Measurements from ENCODE around the gene KCNC1. TPM values are rescaled to one million over a fixed set of nuclear protein-coding genes. Genes with fewer than 3 reads are reported as not detected.

The KCNC1 gene
- total and polyA plus RNA-seq, 2 of the 4 experiments (the other 2 are of a cell fraction), result 0.03 TPM; not detected in 1

- Histone ChIP-seq H3K27me3 (ENCODE audit: control insufficient read depth, insufficient read depth, low read length) (peaks cover 38% of the 10 kb centered on the region), H2AFZ (replicated peaks; ENCODE audit: low read length, poor library complexity) (no peak overlapping the region), H3K9ac (ENCODE audit: low read depth, low read length) (no peak overlapping the region), H2BK120ac (ENCODE audit: low read depth, low read length) (no peak overlapping the region), H2AK9ac (replicated peaks; ENCODE audit: low read depth, low read length, poor library complexity) (no peak overlapping the region), H2BK5ac (ENCODE audit: low read depth, low read length, poor library complexity, severe bottlenecking) (no peak overlapping the region), H3K4me2 (ENCODE audit: low read depth, low read length) (no peak overlapping the region), H3K56ac (ENCODE audit: extremely low read depth, insufficient read depth, low read length) (no peak overlapping the region), H3K27ac (ENCODE audit: insufficient read depth, low read length) (no peak overlapping the region), H3K36me3 (ENCODE audit: control insufficient read depth, insufficient read depth, low read length) (no peaks in the 10 kb centered on the region), H4K91ac (ENCODE audit: insufficient read depth, low read depth, low read length) (no peak overlapping the region), H4K20me1 (ENCODE audit: insufficient read depth, low read length) (no peaks in the 10 kb centered on the region), H2AK5ac (ENCODE audit: low read depth, low read length) (no peak overlapping the region), H4K8ac (ENCODE audit: low read depth in 2 of 2, low read length in 2 of 2) (no peak overlapping the region), H3K9me1 (ENCODE audit: insufficient read depth, low read length) (no peaks in the 10 kb centered on the region; the same call in 1 of the 2 replicates), H3K4me1 (ENCODE audit: control insufficient read depth, insufficient read depth, low read length) (no peaks in the 10 kb centered on the region), H3K79me1 (ENCODE audit: low read depth in 1 of 2, low read length in 2 of 2) (no peaks in the 10 kb centered on the region), H3K18ac (ENCODE audit: low read depth, low read length) (no peak overlapping the region), H2BK15ac (ENCODE audit: low read depth, low read length) (no peak overlapping the region), H2BK20ac (ENCODE audit: low read depth, low read length) (no peak overlapping the region), H4K5ac (ENCODE audit: low read depth, low read length) (no peak overlapping the region), H3K4ac (ENCODE audit: low read depth, low read length) (no peak overlapping the region), H3K14ac (replicated peaks; ENCODE audit: low read depth, low read length) (no peak overlapping the region), H3K23ac (ENCODE audit: low read depth, low read length) (no peak overlapping the region), H3K9me3 (ENCODE audit: control insufficient read depth, insufficient read depth, low read length) (no peaks in the 10 kb centered on the region), H3K4me3 (ENCODE audit: insufficient read depth, low read depth, low read length) (no peak overlapping the region)
- intact Hi-C loops (cut with micrococcal nuclease) (no loop called here), in situ Hi-C loops (cut with MboI; ENCODE audit: low sequenced_read_pairs) (no loop called here), dilution Hi-C loops (cut with HindIII; ENCODE audit: low sequenced_read_pairs, unreplicated experiment) (no loop called here)
- no TSS peak for BruUV-seq (replicated peaks)
- no CpG with 5 or more reads among the region's 3 CpGs for WGBS, 2 experiments (ENCODE audit: extremely low coverage in 2 of 2, insufficient read length in 1 of 2)
- ChIA-PET CTCF (interaction anchor here (1.1 kb wide), 1 partner anchor 222 kb away, joined by 3 read pairs; no protein-coding TSS in a partner anchor), POLR2A (ENCODE audit: unreplicated experiment) (no interaction called here)
- ATAC-seq (ENCODE audit: low read depth) (no peak), DNase-seq (no peak)
- TF ChIP-seq USF2 (IDR thresholded peaks at IDR 0.05; ENCODE audit: low read depth, low read length), result no peak
Measured at GRCh38 chr11:17755891-17756290, 21.3 kb downstream of the KCNC1 start.
